HepG2 (cell line): ENCODE measurements around the gene SIK3. TPM values are rescaled to one million over a fixed set of nuclear protein-coding genes. Genes with fewer than 3 reads are reported as not detected.

Experiments used
- ATF5 ChIP-seq: sonication (generic); formaldehyde crosslinking; IDR thresholded peaks from 2 replicates; pipeline ENCODE4 v1.4.0; 2020; ENCODE audit warnings: mild to moderate bottlenecking, low read depth, missing genetic modification reagents
- CCDC6 ChIP-seq: sonication (generic); formaldehyde crosslinking; IDR thresholded peaks from 2 replicates; pipeline ENCODE4 v1.8.1; 2022; ENCODE audit warnings: mild to moderate bottlenecking, missing genetic modification reagents, moderate library complexity
- GTF3A ChIP-seq: sonication (generic); formaldehyde crosslinking; conservative IDR thresholded peaks from 2 replicates; pipeline ENCODE4 v1.4.0; 2020; ENCODE audit warnings: mild to moderate bottlenecking, missing genetic modification reagents
- HDAC2 ChIP-seq: sonication (generic); formaldehyde crosslinking; IDR thresholded peaks from 2 replicates; pipeline ENCODE4 v1.4.0; 2020; ENCODE audit warnings: missing genetic modification reagents
- HOXA7 ChIP-seq: sonication (generic); formaldehyde crosslinking; IDR thresholded peaks from 2 replicates; pipeline ENCODE4 v1.8.1; 2022; ENCODE audit warnings: mild to moderate bottlenecking, missing genetic modification reagents, moderate library complexity
- KAT7 ChIP-seq: IDR thresholded peaks from 2 replicates; pipeline ENCODE4 v1.6.1; 2018; ENCODE audit warnings: borderline replicate concordance, missing compliant biosample characterization
- MAFK ChIP-seq, 2 experiments: IDR thresholded peaks in 1 of 2; conservative IDR thresholded peaks in 1 of 2; 2 replicates each; pipeline ENCODE4 v1.6.1; 2011; ENCODE audit warnings: improper control_type of control experiment in 2 of 2, low read length in 2 of 2
- POLR2AphosphoS2 ChIP-seq: IDR thresholded peaks from 2 replicates; pipeline ENCODE4 v1.6.1; 2011; ENCODE audit warnings: low read depth, low read length, improper control_type of control experiment
- SCMH1 ChIP-seq: sonication (generic); formaldehyde crosslinking; IDR thresholded peaks from 2 replicates; pipeline ENCODE4 v1.9.0; 2021; ENCODE audit warnings: missing genetic modification reagents, mild to moderate bottlenecking, borderline replicate concordance
- SP1 ChIP-seq, 2 experiments: fragments of 450-650 bp in 1 of 2; sonication (generic) in 1 of 2; formaldehyde crosslinking in 1 of 2; IDR thresholded peaks; 2 replicates each; pipeline versions ENCODE4 v1.4.0 to v1.6.1; 2016 to 2020; ENCODE audit warnings: missing genetic modification reagents in 1 of 2
- THAP11 ChIP-seq: IDR thresholded peaks from 2 replicates; pipeline ENCODE4 v1.6.1; 2016; ENCODE audit warnings: missing biosample characterization, missing genetic modification reagents
- TP53 ChIP-seq: sonication (generic); formaldehyde crosslinking; conservative IDR thresholded peaks from 2 replicates; pipeline ENCODE4 v1.4.0; 2020; ENCODE audit warnings: missing genetic modification reagents
- ZFAT ChIP-seq: sonication (generic); formaldehyde crosslinking; conservative IDR thresholded peaks from 2 replicates; pipeline ENCODE4 v1.8.1; 2023; ENCODE audit warnings: missing genetic modification reagents, inconsistent platforms
- ZKSCAN8 ChIP-seq: IDR thresholded peaks from 2 replicates; pipeline ENCODE4 v1.6.1; 2016; ENCODE audit warnings: borderline replicate concordance, missing genetic modification reagents, missing compliant biosample characterization
- ZNF143 ChIP-seq: sonication (generic); formaldehyde crosslinking; IDR thresholded peaks from 2 replicates; pipeline ENCODE4 v1.4.0; 2020; ENCODE audit warnings: missing genetic modification reagents
- ZNF337 ChIP-seq: sonication (generic); formaldehyde crosslinking; IDR thresholded peaks from 2 replicates; pipeline ENCODE4 v1.5.1; 2020; ENCODE audit warnings: missing genetic modification reagents, low read depth, mild to moderate bottlenecking, borderline replicate concordance
- ZNF569 ChIP-seq: sonication (generic); formaldehyde crosslinking; IDR thresholded peaks from 2 replicates; pipeline ENCODE4 v1.5.0; 2020; ENCODE audit warnings: mild to moderate bottlenecking, missing genetic modification reagents, moderate library complexity, borderline replicate concordance
- polyA plus RNA-seq, 8 experiments: library from polyadenylated mRNA; depleted of rRNA in 3 of 8; stranded (reverse) in 7 of 8; unstranded in 1 of 8; fragments of >200 nt; fragmentation: Illumina TruSeq in 4 of 8; extraction: Trizol in 4 of 8; gene quantifications; 2 replicates each; pipeline versions ENCODE4 v1.2.1 to v1.2.3, GENCODE V29; 2011 to 2016; ENCODE audit warnings: low read depth in 4 of 8, missing spikeins in 1 of 8, mixed read lengths in 1 of 8; ENCODE audit not compliant: insufficient read depth in 1 of 8
- total RNA-seq, 5 experiments: library from RNA; depleted of rRNA; stranded (reverse); fragments of >200 nt; fragmentation: Illumina TruSeq; extraction: Trizol; gene quantifications; 2 replicates each; pipeline ENCODE4 v1.2.3, GENCODE V29; 2016; ENCODE audit warnings: low read depth in 1 of 5
- TF ChIP-seq, protein P1 (sequence below): IDR thresholded peaks from 2 replicates; pipeline ENCODE4 v1.6.1; 2012; ENCODE audit warnings: inconsistent platforms
- TF ChIP-seq, protein P2 (sequence below): sonication (generic); formaldehyde crosslinking; IDR thresholded peaks from 2 replicates; pipeline ENCODE4 v1.4.0; 2020; ENCODE audit warnings: missing genetic modification reagents, low read depth, mild to moderate bottlenecking, borderline replicate concordance
- TF ChIP-seq, protein P3 (sequence below), 2 experiments: IDR thresholded peaks; 2 replicates each; pipeline ENCODE4 v1.6.1; 2011 to 2012; ENCODE audit warnings: low read length in 2 of 2, borderline replicate concordance in 1 of 2, low read depth in 1 of 2, mild to moderate bottlenecking in 1 of 2, moderate library complexity in 1 of 2
- TF ChIP-seq, protein P4 (sequence below): sonication (generic); formaldehyde crosslinking; IDR thresholded peaks from 2 replicates; pipeline ENCODE4 v1.4.0; 2020; ENCODE audit warnings: missing genetic modification reagents

The SIK3 gene
- total and polyA plus RNA-seq, 2 of the 13 experiments (the other 11 are each of a cell fraction or from before 2014, with no cell fraction given) = 5.7 to 9.8 TPM

GRCh38 chr11:116835791-116836631 lies 262.2 kb downstream of the SIK3 start (continued):
- 0 out of 2 replicates have a peak, but pooled peaks have one; percentile 34 for TF ChIP-seq ZNF143
- peak; percentile 55; the same call in 1 of the 2 replicates for TF ChIP-seq KAT7 (CRISPR knock-in tag)
- 0 out of 2 replicates have a peak, but pooled peaks have one; percentile 12 for TF ChIP-seq THAP11 (CRISPR knock-in tag)
- no peak for TF ChIP-seq GTF3A (CRISPR knock-in tag)
- TF ChIP-seq CCDC6 (CRISPR knock-in tag) = 0 out of 2 replicates have a peak, but pooled peaks have one; percentile 41
- TF ChIP-seq, protein P1, sequence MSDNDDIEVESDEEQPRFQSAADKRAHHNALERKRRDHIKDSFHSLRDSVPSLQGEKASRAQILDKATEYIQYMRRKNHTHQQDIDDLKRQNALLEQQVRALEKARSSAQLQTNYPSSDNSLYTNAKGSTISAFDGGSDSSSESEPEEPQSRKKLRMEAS = no peak
- TF ChIP-seq TP53 (CRISPR knock-in tag) = no peak
- no peak for TF ChIP-seq ATF5 (CRISPR knock-in tag)
- TF ChIP-seq HDAC2 (CRISPR knock-in tag) = peak; percentile 37; the same call in 1 of the 2 replicates
- TF ChIP-seq HOXA7 (CRISPR knock-in tag) = no peak
- TF ChIP-seq ZNF337 (CRISPR knock-in tag) = no peak
- TF ChIP-seq, protein P2, sequence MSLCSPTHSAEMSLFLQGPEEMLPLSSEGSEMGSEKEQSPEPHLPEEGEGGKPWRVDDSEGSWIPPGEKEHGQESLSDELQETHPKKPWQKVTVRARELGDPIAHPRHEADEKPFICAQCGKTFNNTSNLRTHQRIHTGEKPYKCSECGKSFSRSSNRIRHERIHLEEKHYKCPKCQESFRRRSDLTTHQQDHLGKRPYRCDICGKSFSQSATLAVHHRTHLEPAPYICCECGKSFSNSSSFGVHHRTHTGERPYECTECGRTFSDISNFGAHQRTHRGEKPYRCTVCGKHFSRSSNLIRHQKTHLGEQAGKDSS = no peak
- TF ChIP-seq ZFAT = no peak
- TF ChIP-seq, protein P3, sequence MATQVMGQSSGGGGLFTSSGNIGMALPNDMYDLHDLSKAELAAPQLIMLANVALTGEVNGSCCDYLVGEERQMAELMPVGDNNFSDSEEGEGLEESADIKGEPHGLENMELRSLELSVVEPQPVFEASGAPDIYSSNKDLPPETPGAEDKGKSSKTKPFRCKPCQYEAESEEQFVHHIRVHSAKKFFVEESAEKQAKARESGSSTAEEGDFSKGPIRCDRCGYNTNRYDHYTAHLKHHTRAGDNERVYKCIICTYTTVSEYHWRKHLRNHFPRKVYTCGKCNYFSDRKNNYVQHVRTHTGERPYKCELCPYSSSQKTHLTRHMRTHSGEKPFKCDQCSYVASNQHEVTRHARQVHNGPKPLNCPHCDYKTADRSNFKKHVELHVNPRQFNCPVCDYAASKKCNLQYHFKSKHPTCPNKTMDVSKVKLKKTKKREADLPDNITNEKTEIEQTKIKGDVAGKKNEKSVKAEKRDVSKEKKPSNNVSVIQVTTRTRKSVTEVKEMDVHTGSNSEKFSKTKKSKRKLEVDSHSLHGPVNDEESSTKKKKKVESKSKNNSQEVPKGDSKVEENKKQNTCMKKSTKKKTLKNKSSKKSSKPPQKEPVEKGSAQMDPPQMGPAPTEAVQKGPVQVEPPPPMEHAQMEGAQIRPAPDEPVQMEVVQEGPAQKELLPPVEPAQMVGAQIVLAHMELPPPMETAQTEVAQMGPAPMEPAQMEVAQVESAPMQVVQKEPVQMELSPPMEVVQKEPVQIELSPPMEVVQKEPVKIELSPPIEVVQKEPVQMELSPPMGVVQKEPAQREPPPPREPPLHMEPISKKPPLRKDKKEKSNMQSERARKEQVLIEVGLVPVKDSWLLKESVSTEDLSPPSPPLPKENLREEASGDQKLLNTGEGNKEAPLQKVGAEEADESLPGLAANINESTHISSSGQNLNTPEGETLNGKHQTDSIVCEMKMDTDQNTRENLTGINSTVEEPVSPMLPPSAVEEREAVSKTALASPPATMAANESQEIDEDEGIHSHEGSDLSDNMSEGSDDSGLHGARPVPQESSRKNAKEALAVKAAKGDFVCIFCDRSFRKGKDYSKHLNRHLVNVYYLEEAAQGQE (IDR thresholded peaks at IDR 0.05; ENCODE audit: borderline replicate concordance in 1 of 2, low read depth in 1 of 2, low read length in 2 of 2) = no peak
- TF ChIP-seq, protein P4, sequence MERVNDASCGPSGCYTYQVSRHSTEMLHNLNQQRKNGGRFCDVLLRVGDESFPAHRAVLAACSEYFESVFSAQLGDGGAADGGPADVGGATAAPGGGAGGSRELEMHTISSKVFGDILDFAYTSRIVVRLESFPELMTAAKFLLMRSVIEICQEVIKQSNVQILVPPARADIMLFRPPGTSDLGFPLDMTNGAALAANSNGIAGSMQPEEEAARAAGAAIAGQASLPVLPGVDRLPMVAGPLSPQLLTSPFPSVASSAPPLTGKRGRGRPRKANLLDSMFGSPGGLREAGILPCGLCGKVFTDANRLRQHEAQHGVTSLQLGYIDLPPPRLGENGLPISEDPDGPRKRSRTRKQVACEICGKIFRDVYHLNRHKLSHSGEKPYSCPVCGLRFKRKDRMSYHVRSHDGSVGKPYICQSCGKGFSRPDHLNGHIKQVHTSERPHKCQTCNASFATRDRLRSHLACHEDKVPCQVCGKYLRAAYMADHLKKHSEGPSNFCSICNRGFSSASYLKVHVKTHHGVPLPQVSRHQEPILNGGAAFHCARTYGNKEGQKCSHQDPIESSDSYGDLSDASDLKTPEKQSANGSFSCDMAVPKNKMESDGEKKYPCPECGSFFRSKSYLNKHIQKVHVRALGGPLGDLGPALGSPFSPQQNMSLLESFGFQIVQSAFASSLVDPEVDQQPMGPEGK (CRISPR knock-in tag) = no peak
- TF ChIP-seq ZKSCAN8 (CRISPR knock-in tag) = no peak
- no peak for TF ChIP-seq POLR2AphosphoS2
- TF ChIP-seq SCMH1 = no peak
- no peak for TF ChIP-seq ZNF569 (CRISPR knock-in tag)
- TF ChIP-seq MAFK (conservative IDR thresholded peaks at IDR 0.05 in 1 of 2, IDR thresholded peaks at IDR 0.05 in 1 of 2; ENCODE audit: low read length in 2 of 2) = no peak
- TF ChIP-seq SP1 (IDR thresholded peaks at IDR 0.05) = no peak
- TF ChIP-seq SP1 (CRISPR knock-in tag; IDR thresholded peaks at IDR 0.05) = no peak
